Stomach smooth muscle (tissue), 2 donors: Measurements from ENCODE around the gene MSL3B.

Experiments
- H3K27ac ChIP-seq: one replicate; pipeline ENCODE4 v1.7.0; 2013; ENCODE audit warnings: mild to moderate bottlenecking, low read length, inconsistent platforms
- H3K27me3 ChIP-seq, 2 donors: one replicate each; pipeline ENCODE4 v1.7.0; 2013; ENCODE audit warnings: low read length in 2 of 2; ENCODE audit not compliant: insufficient read depth in 2 of 2, control insufficient read depth in 1 of 2
- H3K36me3 ChIP-seq, 2 donors: one replicate each; pipeline ENCODE4 v1.7.0; 2013; ENCODE audit warnings: low read length in 2 of 2; ENCODE audit not compliant: control insufficient read depth in 2 of 2, insufficient read depth in 2 of 2
- H3K4me1 ChIP-seq: one replicate; pipeline ENCODE4 v1.7.0; 2013; ENCODE audit warnings: low read length; ENCODE audit not compliant: control insufficient read depth, insufficient read depth
- H3K4me3 ChIP-seq, 2 donors: one replicate each; pipeline ENCODE4 v1.7.0; 2013; ENCODE audit warnings: low read length in 2 of 2
- H3K9ac ChIP-seq, 2 donors: one replicate each; pipeline ENCODE4 v1.7.0; 2013; ENCODE audit warnings: low read length in 2 of 2, mild to moderate bottlenecking in 1 of 2
- H3K9me3 ChIP-seq, 2 donors: one replicate each; pipeline ENCODE4 v1.7.0; 2013; ENCODE audit warnings: low read length in 2 of 2; ENCODE audit not compliant: control insufficient read depth in 2 of 2
- donor health status: healthy.
- donor health status: Pancreatic carcinoma.

MSL3B gene

DNA sequence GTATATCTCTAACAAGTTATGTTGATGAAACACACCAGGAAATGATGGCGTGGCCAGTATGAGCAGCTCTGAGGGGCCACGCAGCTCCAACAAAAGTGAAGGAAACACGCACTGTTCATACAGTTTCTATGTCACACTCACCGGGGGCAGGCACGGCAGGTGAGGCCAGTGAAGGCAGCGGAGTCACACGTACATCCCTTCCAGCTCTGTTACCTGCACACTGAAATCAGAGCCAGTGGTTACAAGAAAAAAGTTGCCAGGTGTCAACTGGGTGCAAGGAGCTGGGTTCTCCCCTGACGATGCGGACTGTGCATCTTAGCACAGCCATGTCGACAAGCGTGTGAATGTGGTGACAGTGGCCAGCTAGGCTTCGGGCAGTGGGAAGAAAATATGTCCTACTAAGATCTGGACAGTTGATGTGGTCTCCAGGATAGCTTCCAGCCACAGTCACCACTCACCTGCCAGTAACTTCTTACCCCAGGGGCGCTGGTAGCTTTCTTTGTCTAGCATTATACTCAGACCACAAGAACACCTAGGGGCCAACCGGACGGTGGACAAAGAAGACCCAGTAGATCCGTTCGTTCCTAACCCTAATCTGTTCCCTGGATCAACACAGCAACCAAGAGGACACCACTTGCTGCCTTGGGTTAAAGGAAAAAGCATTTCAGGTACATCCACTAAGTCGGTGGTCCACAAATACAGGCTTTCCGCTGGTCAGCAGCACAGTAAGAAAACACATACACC, 23.9 kb downstream of the MSL3B start:
- H3K36me3 ChIP-seq, result no peaks in the 10 kb centered on the region

DNA sequence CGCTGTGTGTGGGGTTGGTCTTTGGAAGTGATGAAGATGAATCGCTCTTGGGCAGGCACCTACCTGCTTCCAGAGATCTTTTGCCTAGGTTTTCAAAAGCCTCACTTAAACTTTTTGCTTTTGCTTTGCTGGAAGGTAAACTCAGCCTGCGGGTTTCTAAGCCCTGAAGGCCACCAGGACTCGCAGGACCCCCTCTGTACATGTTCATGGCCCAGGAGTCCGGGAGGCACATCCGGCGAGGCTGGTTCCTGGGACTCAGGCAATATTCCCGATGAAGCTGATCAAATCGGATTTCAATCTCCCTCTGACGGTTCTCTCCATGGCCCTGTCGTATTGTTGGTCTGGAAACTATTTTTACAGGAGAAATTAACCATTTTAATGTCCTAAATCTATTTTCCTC, 27.0 kb downstream of the MSL3B start:
- no peaks in the 10 kb centered on the region for H3K4me1 ChIP-seq
- no peak overlapping the region for H3K9ac ChIP-seq
- H3K36me3 ChIP-seq, result no peaks in the 10 kb centered on the region
- H3K4me3 ChIP-seq, result no peak overlapping the region
- H3K27me3 ChIP-seq, result no peaks in the 10 kb centered on the region
- no peaks in the 10 kb centered on the region for H3K9me3 ChIP-seq
- H3K27ac ChIP-seq, result no peak overlapping the region

More for the DNA sequence above, 23.9 kb downstream of the MSL3B start:
- H3K27ac ChIP-seq, result no peak overlapping the region
- H3K9ac ChIP-seq, result no peak overlapping the region
- no peaks in the 10 kb centered on the region for H3K4me1 ChIP-seq
- no peaks in the 10 kb centered on the region for H3K9me3 ChIP-seq
- H3K27me3 ChIP-seq, result no peaks in the 10 kb centered on the region
- H3K4me3 ChIP-seq, result no peak overlapping the region

DNA sequence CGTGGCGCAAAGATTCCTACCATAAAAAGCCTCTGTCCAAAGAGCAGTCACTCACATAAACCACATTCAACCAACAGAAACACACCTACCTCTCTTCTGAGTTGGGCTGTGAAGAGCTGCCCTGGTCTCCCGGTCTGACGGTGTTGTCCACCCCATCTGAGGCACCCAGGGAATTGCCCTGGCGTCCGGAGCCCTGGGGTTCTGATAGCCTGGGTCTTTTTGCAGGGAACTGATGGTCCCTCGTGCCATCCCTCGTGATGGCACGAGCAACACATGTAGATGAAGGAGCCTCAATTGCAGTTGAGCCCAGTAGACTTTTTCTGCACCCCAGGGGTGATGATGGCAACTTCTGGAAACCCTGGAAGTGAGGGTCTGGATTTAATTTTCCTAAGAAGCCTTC, 27.7 kb downstream of the MSL3B start:
- Histone ChIP-seq H3K36me3 (no peaks in the 10 kb centered on the region), H3K27me3 (no peaks in the 10 kb centered on the region), H3K27ac (no peak overlapping the region), H3K9ac (no peak overlapping the region), H3K4me3 (no peak overlapping the region), H3K4me1 (no peaks in the 10 kb centered on the region), H3K9me3 (no peaks in the 10 kb centered on the region)

DNA sequence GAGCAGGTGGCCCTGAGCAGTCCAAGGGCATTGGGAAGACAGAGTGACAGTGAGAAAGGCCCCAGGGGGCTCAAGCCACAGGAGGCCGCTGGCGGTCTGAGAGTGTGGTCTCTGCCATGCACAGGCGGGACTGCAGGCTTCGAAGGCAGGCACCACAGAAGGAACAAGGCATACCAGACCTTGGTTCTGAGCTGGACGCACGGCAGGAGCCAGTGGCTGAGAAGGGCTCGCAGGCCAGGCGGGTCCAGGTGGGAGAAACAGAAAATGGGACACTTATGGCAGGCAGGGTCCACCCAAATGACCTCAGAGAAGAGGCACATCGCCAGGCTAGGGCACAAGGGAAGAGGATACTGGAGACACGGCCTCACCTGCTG, 28.8 kb downstream of the MSL3B start:
- Histone ChIP-seq H3K27ac (no peak overlapping the region), H3K9me3 (no peaks in the 10 kb centered on the region), H3K27me3 (no peaks in the 10 kb centered on the region), H3K9ac (no peak overlapping the region), H3K36me3 (no peaks in the 10 kb centered on the region), H3K4me1 (no peaks in the 10 kb centered on the region), H3K4me3 (no peak overlapping the region)

DNA sequence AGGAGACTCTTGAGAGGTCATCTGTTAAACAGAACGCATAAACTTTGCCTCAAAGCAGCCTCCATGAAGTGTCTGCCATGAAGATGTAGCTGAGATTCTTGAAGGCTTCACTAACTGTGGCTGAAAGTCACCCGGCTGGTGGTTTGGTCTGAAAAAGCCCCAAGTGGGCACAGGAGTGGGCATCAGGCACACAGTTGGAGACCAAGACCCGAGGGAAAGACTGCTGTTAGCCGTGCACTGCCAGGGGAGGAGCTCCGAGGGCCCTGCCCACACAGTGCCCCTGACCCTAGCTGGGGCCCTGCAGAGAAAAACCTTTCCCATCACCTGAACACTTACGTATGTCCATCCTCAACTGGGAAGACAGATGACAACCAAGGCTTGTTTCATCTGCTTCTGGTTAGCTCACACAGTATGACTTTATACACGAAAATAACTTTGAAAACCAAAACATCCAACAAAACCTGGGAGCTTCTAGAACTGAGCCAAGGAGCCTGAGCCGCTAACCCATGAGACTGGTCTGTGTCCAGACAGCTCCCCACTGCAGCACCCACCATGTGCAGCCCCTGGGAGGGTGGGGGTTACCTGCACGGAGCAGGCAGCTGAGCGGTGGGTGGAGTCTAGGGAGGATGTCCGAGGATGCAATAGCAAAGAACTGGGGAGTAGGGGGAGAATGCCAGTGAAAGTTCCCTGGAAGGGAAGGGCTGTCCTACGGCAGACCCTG, 29.3 kb downstream of the MSL3B start:
- no peak overlapping the region for H3K9ac ChIP-seq
- H3K27me3 ChIP-seq, result no peaks in the 10 kb centered on the region
- H3K4me1 ChIP-seq, result peaks cover under 1% of the 10 kb centered on the region
- H3K36me3 ChIP-seq, result no peaks in the 10 kb centered on the region
- H3K4me3 ChIP-seq, result no peak overlapping the region
- H3K9me3 ChIP-seq, result no peaks in the 10 kb centered on the region
- H3K27ac ChIP-seq, result no peak overlapping the region

DNA sequence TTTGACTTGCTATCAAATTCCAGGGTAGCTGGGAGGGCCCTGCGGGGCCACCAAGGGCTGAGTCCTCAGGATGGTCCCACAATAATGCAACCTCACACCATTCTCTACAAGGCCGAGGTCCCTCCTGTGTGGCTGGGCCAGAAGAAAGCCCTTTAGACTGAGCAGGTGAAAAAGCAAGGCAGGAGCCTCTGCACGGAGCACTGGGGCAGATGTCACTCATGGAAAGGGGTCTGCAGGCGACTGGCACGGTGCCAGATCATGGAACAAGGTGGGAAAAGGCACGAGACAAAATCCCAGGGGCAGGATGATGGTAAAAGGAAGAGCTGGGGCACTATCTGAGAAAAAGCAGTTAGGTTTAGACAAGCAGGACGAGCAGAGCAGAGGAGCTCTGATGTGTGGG, 29.9 kb downstream of the MSL3B start:
- Histone ChIP-seq H3K4me1 (peaks cover 3% of the 10 kb centered on the region), H3K9ac (no peak overlapping the region), H3K9me3 (no peaks in the 10 kb centered on the region), H3K27ac (no peak overlapping the region), H3K36me3 (no peaks in the 10 kb centered on the region), H3K4me3 (no peak overlapping the region), H3K27me3 (no peaks in the 10 kb centered on the region)

DNA sequence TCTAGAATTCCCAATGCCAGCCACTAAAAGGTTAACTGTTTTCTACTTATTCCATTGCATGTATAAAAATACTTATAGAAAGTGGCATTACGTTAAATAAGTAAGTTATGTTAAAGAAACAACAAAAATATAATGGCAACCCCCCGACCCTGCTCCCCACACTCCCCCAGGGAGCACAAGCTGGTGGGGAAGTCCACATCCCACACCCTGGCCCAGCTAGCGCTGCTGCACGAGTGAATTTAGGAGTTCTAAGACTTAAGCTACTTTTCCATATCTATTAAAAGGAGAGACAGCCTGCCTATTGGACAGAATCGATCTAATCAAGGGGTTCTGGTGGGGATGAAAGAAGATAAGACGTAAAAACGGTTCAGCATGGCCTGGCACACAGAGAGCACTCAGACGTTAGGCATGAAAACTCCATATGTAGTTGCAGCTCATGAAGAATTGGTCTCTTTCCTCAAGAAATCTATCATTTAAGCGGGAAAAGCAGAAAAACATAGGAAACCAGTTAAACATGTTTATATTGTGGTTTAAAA, 30.4 kb downstream of the MSL3B start:
- H3K9ac ChIP-seq, result no peak overlapping the region

DNA sequence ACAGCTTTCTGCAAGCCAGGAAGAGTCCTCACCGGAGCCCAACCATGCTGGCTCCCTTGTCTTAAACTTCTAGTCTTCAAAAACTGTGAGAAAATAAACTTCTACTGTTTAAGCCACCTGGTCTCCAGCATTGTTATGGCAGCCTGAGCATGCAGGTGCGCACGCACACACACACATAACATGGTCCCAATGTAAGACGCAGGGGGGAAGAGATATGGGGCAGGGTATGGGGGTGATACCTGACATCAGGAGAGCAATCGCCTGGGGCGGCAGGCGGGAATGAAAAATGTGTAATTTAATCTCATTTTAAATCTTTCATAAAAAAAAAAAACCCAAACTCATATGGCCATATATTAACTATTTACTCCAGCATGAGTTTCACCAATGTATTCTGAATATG, 31.8 kb downstream of the MSL3B start:
- Histone ChIP-seq H3K36me3 (no peaks in the 10 kb centered on the region), H3K4me1 (peaks cover 10% of the 10 kb centered on the region), H3K27me3 (no peaks in the 10 kb centered on the region), H3K9ac (no peak overlapping the region), H3K27ac (no peak overlapping the region), H3K4me3 (no peak overlapping the region), H3K9me3 (no peaks in the 10 kb centered on the region)

More for the DNA sequence above, 30.4 kb downstream of the MSL3B start:
- Histone ChIP-seq H3K9me3 (no peaks in the 10 kb centered on the region), H3K27ac (no peak overlapping the region), H3K27me3 (no peaks in the 10 kb centered on the region), H3K36me3 (no peaks in the 10 kb centered on the region), H3K4me1 (peaks cover 8% of the 10 kb centered on the region), H3K4me3 (no peak overlapping the region)

DNA sequence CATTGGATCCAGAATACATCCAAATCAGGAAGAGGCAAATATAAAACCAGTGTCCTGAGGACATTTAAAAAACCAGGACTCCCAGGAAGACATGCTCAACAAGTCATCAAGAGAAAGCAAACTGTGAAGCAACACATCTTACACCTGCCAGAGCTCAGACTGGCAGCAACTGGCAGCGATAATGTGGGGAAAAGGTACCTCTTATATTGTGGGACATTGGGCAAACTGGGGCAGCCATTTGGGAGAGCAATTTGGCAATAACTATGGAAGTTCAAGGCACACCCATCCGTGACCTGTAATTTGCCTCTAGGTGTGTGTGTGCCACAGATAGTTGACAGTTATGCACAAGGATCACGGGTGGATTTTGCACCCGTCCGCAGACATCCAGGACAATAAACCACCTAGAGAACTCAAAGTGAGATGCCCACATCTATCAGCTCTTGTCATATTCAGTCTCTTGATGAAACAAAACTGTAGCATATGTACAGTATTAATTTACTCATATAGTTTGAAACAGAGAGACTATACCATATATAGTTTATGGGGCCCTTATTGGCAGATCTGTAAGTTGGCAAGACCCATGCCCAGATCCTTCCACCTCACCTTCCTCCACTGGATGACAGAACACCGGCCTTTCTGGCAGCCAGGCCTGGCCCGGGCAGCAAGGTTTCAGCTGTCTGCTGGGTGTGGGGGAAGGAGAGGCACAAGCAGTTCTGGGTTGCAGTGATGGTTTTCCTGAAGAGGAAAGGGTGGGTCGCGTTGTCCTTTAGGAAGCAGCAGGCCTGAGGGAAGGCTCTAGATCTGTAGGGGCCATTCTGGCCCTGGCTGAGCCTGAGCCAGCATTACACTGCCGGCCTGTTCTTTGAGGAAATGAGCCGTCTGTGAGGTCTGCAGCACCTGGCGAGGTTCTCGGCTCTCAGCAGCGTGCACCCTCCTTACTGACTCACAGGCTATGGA, 32.7 kb downstream of the MSL3B start:
- H3K27me3 ChIP-seq, result no peaks in the 10 kb centered on the region
- H3K36me3 ChIP-seq, result no peaks in the 10 kb centered on the region
- H3K4me3 ChIP-seq, result no peak overlapping the region
- H3K27ac ChIP-seq, result no peak overlapping the region
- no peaks in the 10 kb centered on the region for H3K9me3 ChIP-seq
- H3K4me1 ChIP-seq, result peaks cover 10% of the 10 kb centered on the region
- no peak overlapping the region for H3K9ac ChIP-seq

DNA sequence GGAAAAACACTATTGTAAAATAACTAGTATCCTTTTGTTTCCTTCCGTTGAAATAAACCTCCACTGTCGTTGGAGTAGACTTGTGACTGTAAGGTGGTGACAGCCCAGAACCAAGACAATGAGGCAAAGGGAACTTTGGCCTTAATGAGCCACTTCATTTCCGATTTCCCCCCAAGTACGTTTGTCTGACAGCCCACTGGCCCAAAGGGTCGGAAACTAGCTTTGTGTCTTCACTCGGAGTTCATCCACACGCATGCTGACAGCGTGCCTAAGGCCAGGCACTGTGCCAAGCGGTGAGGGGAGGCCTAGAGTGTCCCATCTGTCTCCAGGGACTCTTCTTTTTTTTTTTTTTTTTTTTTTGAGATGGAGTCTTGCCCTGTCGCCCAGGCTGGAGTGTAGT, 34.8 kb downstream of the MSL3B start:
- Histone ChIP-seq H3K9me3 (no peaks in the 10 kb centered on the region), H3K36me3 (no peaks in the 10 kb centered on the region), H3K4me3 (no peak overlapping the region), H3K9ac (no peak overlapping the region), H3K27me3 (no peaks in the 10 kb centered on the region), H3K4me1 (peaks cover 10% of the 10 kb centered on the region), H3K27ac (no peak overlapping the region)
